ENCODE data around the gene RABGAP1. TPM values are rescaled to one million over a fixed set of nuclear protein-coding genes. Genes with fewer than 3 reads are reported as not detected.

RABGAP1 gene
- total and polyA plus RNA-seq, 8 donors = 7.6 to 35.2 (median 20.2) TPM

DNA sequence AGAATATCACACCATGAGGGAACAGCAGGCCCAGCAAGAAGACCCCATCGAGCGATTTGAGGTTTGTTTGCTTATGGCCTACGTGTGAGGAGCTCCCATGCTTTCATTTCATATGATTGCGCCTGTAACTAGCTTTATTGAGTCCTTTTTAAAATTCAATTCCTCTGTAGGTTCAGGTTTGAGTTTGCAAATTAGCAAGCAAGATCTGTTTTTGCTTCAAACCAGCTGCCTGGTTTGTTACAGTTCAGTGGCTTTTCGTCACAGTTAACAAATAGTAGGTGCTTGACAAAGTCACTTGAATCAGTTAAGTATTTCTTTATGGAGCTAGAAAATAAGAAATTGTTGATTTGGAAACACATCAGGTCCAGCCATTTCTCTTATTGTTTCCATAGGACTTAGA lies 149.0 kb downstream of the RABGAP1 start:
- Histone ChIP-seq H3K4me3 (no peak overlapping the region), H3K36me3 (peaks cover 0 to 37% (median 9%) of the 10 kb centered on the region in 3 donors), H3K4me1 (no peaks in the 10 kb centered on the region), H3K9me3 (no peaks in the 10 kb centered on the region), H3K27me3 (no peaks in the 10 kb centered on the region), H3K27ac (no peak overlapping the region)
- intact Hi-C loops (cut with DNase I) = loop anchor here in 2 of 3 donors (10.0 kb wide), 2 partner anchors 255 to 265 kb away; partner anchors contain the start of gene CRB2 (in 1 of the 2)
- no peak for DNase-seq
- no peak for ATAC-seq
- 93 to 94% methylated on average over 5 of the region's 5 CpGs for whole genome bisulfite sequencing, 2 donors
- TF ChIP-seq, protein P1, sequence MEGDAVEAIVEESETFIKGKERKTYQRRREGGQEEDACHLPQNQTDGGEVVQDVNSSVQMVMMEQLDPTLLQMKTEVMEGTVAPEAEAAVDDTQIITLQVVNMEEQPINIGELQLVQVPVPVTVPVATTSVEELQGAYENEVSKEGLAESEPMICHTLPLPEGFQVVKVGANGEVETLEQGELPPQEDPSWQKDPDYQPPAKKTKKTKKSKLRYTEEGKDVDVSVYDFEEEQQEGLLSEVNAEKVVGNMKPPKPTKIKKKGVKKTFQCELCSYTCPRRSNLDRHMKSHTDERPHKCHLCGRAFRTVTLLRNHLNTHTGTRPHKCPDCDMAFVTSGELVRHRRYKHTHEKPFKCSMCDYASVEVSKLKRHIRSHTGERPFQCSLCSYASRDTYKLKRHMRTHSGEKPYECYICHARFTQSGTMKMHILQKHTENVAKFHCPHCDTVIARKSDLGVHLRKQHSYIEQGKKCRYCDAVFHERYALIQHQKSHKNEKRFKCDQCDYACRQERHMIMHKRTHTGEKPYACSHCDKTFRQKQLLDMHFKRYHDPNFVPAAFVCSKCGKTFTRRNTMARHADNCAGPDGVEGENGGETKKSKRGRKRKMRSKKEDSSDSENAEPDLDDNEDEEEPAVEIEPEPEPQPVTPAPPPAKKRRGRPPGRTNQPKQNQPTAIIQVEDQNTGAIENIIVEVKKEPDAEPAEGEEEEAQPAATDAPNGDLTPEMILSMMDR (IDR thresholded peaks at IDR 0.05) = no peak
- FAIRE-seq = no peak

DNA sequence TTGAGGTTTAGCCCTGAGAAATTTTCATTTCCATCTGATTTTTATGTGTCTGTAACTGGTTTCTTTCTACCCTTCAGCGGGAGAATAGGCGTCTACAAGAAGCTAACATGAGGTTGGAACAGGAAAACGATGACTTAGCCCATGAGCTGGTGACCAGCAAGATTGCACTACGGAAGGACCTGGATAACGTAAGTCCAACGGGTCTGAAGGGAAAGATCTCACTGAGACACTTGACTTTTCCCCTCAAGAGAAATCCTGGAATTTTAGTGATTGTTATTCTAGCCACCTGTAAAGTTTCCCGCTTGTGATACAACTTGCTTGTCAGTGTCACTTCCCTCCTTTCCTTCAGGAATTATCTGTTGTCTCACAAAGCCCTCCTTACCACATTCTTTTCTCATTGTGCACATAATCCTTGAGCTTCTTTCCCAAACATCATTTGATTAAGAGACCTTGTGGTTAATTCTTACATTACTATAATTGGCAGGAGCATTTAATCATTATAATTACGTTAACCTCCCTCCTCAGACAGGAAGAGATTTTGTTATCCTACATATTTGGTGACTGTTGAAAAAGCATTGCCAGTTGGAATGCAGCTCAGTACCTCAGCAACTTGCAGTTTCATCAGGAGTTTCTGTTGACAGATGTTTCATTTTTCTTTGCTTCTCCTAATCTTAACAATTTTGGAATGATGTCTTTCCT lies 149.5 kb downstream of the RABGAP1 start:
- 84 to 85% methylated on average over 8 of the region's 8 CpGs for WGBS, 2 donors
- H3K36me3 ChIP-seq = peaks cover 0 to 37% (median 9%) of the 10 kb centered on the region in 3 donors
- no peak overlapping the region for H3K4me3 ChIP-seq
- ATAC-seq (no peak), DNase-seq (no peak), FAIRE-seq (no peak)
- intact Hi-C loops (cut with DNase I) = loop anchor here in 1 of 3 donors (10.0 kb wide), 1 partner anchor 254 kb away; no protein-coding TSS in a partner anchor
- no peaks in the 10 kb centered on the region for H3K9me3 ChIP-seq
- TF ChIP-seq, protein P1 (IDR thresholded peaks at IDR 0.05) = no peak
- no peaks in the 10 kb centered on the region for H3K27me3 ChIP-seq
- no peaks in the 10 kb centered on the region for H3K4me1 ChIP-seq
- H3K27ac ChIP-seq = no peak overlapping the region

DNA sequence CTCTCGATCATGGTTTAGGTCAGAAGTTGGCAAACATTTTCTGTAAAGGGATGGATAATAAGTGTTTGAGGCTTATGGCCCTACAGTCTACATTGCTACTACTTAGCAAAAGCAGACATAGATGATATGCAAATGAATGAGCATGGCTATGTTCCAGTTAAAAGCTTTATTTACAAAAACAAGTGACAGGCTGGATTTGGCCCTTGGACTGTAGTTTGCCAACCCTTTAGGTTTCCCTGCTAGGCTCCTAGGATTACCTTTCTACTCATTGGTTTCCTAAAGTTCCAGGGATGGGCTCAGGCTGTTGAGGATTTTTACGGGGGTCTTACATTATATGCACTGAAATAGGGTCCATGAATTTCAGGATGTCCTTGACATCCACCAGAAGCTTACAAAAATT lies 150.1 kb downstream of the RABGAP1 start:
- ATAC-seq (no peak), FAIRE-seq (no peak), DNase-seq (no peak)
- Histone ChIP-seq H3K4me1 (no peaks in the 10 kb centered on the region), H3K9me3 (no peaks in the 10 kb centered on the region), H3K4me3 (no peak overlapping the region), H3K36me3 (peaks cover 0 to 37% (median 9%) of the 10 kb centered on the region in 3 donors), H3K27ac (no peak overlapping the region), H3K27me3 (no peaks in the 10 kb centered on the region)
- 95 to 100% methylated on average over 2 of the region's 2 CpGs for WGBS, 2 donors
- intact Hi-C loops (cut with DNase I) = loop anchor here in 1 of 3 donors (10.0 kb wide), 1 partner anchor 254 kb away; no protein-coding TSS in a partner anchor
- TF ChIP-seq, protein P1 (IDR thresholded peaks at IDR 0.05) = no peak

DNA sequence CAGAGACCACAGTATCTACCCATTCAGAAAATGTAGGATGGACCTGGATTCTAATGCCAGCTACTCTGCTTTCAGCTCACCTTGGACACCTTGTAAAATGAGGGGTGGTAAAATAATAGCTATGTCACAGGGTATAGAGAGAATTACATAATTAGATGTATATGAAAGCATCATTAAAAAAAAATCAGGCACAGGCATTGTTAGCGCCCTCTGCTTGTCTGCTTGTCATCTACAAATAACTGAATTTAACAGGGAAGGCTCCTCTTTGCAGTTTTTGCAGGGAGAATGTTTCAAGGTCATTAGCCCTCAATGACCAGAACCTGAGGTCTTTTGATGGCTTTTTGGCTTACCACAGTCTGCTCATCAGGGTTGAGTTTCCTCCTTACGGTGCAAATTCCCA lies 150.6 kb downstream of the RABGAP1 start:
- H3K36me3 ChIP-seq = peaks cover 0 to 37% (median 9%) of the 10 kb centered on the region in 3 donors
- FAIRE-seq = no peak
- H3K4me3 ChIP-seq = no peak overlapping the region
- 90 to 94% methylated on average over 2 of the region's 2 CpGs for WGBS, 2 donors
- DNase-seq = no peak
- H3K27me3 ChIP-seq = no peaks in the 10 kb centered on the region
- no peaks in the 10 kb centered on the region for H3K9me3 ChIP-seq
- no peaks in the 10 kb centered on the region for H3K4me1 ChIP-seq
- TF ChIP-seq, protein P1 (IDR thresholded peaks at IDR 0.05) = no peak
- ATAC-seq = no peak
- H3K27ac ChIP-seq = no peak overlapping the region
- intact Hi-C loops (cut with DNase I) = loop anchor here in 1 of 3 donors (10.0 kb wide), 1 partner anchor 253 kb away; no protein-coding TSS in a partner anchor

DNA sequence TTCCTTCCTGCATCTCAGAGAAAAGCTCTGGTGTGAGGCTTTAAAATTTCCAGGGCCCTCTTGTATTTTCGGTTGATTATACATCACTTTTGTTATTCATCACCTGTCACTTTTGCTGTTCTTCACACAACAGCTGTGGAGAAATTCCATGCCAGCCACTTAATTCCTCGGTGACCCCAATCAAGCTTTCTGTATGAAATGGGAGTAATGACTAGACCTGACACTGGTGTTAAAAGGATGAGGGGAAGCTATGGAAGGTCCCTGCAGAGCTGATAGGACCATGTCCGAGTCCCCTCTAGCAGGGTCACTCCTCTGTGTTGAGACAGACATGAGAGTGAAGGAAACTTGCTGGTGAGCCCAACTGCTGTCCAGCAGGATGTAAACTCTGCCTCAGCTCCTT lies 152.3 kb downstream of the RABGAP1 start:
- TF ChIP-seq, protein P1 (IDR thresholded peaks at IDR 0.05) = no peak
- ATAC-seq (no peak), DNase-seq (no peak), FAIRE-seq (no peak)
- no peak overlapping the region for H3K27ac ChIP-seq
- intact Hi-C loops (cut with DNase I) = loop anchor here in 1 of 3 donors (10.0 kb wide), 1 partner anchor 252 kb away; no protein-coding TSS in a partner anchor
- H3K4me1 ChIP-seq = no peaks in the 10 kb centered on the region
- no peak overlapping the region for H3K4me3 ChIP-seq
- H3K27me3 ChIP-seq = no peaks in the 10 kb centered on the region
- H3K36me3 ChIP-seq = peaks cover 0 to 46% (median 23%) of the 10 kb centered on the region in 3 donors
- 84 to 90% methylated on average over 3 of the region's 3 CpGs for WGBS, 2 donors
- H3K9me3 ChIP-seq = no peaks in the 10 kb centered on the region

Data from pancreas (tissue), 10 donors.